ENCODE data around the gene ING5.

- TF ChIP-seq EP300 (IDR thresholded peaks at IDR 0.05; ENCODE audit: low read depth) (no peak), POLR2AphosphoS5 (IDR thresholded peaks at IDR 0.05) (no peak)
Measured at GRCh38 chr2:241686324-241686649, 15.6 kb upstream of the ING5 start.

Data from transverse colon (tissue), 3 donors.